Measurements from ENCODE around the gene CACNB1. TPM values are rescaled to one million over a fixed set of nuclear protein-coding genes. Genes with fewer than 3 reads are reported as not detected.

The CACNB1 gene
- total RNA-seq, 1 donor, result 5.8 TPM

GRCh38 chr17:39222866-39223834 is 25.7 kb upstream of the CACNB1 start:
- Histone ChIP-seq H3K9me3 (ENCODE audit: low read depth, low read length) (no peaks in the 10 kb centered on the region), H3K4me1 (ENCODE audit: insufficient read depth, low read length) (peaks cover 16% of the 10 kb centered on the region), H3K27me3 (ENCODE audit: insufficient read depth, low read length) (peaks cover 12% of the 10 kb centered on the region), H2AFZ (ENCODE audit: low read length) (no peak overlapping the region), H3K27ac (ENCODE audit: low read depth, low read length) (no peak overlapping the region), H3K4me2 (ENCODE audit: insufficient read depth, low read length) (no peak overlapping the region), H3K79me2 (ENCODE audit: insufficient read depth, low read length) (no peaks in the 10 kb centered on the region), H3K36me3 (ENCODE audit: insufficient read depth, low read length) (no peaks in the 10 kb centered on the region), H3K4me3 (ENCODE audit: insufficient read depth, low read length) (no peak overlapping the region), H4K20me1 (ENCODE audit: insufficient read depth, low read length) (peaks cover 4% of the 10 kb centered on the region)
- no peak for TF ChIP-seq CTCF (IDR thresholded peaks at IDR 0.05; ENCODE audit: extremely low read depth, low read depth, low read length)
- peak; percentile 93 for DNase-seq (ENCODE audit: insufficient read length, low spot score, missing footprints)

- Histone ChIP-seq H3K4me2 (ENCODE audit: insufficient read depth, low read length) (no peak overlapping the region), H3K36me3 (ENCODE audit: insufficient read depth, low read length) (no peaks in the 10 kb centered on the region), H3K4me3 (ENCODE audit: insufficient read depth, low read length) (no peak overlapping the region), H3K27ac (ENCODE audit: low read depth, low read length) (no peak overlapping the region), H4K20me1 (ENCODE audit: insufficient read depth, low read length) (peaks cover 4% of the 10 kb centered on the region), H3K4me1 (ENCODE audit: insufficient read depth, low read length) (peaks cover 16% of the 10 kb centered on the region), H2AFZ (ENCODE audit: low read length) (no peak overlapping the region), H3K79me2 (ENCODE audit: insufficient read depth, low read length) (no peaks in the 10 kb centered on the region), H3K27me3 (ENCODE audit: insufficient read depth, low read length) (peaks cover 12% of the 10 kb centered on the region), H3K9me3 (ENCODE audit: low read depth, low read length) (no peaks in the 10 kb centered on the region)
- no peak for TF ChIP-seq CTCF (IDR thresholded peaks at IDR 0.05; ENCODE audit: extremely low read depth, low read depth, low read length)
- DNase-seq (ENCODE audit: insufficient read length, low spot score, missing footprints), result no peak
Observed at GRCh38 chr17:39222151-39222550, 24.7 kb upstream of the CACNB1 start.

GRCh38 chr17:39221572-39221971 is 24.1 kb upstream of the CACNB1 start:
- Histone ChIP-seq H3K9me3 (ENCODE audit: low read depth, low read length) (no peaks in the 10 kb centered on the region), H3K27me3 (ENCODE audit: insufficient read depth, low read length) (peaks cover 12% of the 10 kb centered on the region), H3K4me1 (ENCODE audit: insufficient read depth, low read length) (peaks cover 16% of the 10 kb centered on the region), H3K79me2 (ENCODE audit: insufficient read depth, low read length) (no peaks in the 10 kb centered on the region), H3K4me2 (ENCODE audit: insufficient read depth, low read length) (no peak overlapping the region), H3K27ac (ENCODE audit: low read depth, low read length) (no peak overlapping the region), H3K36me3 (ENCODE audit: insufficient read depth, low read length) (no peaks in the 10 kb centered on the region), H4K20me1 (ENCODE audit: insufficient read depth, low read length) (peaks cover 4% of the 10 kb centered on the region), H2AFZ (ENCODE audit: low read length) (no peak overlapping the region), H3K4me3 (ENCODE audit: insufficient read depth, low read length) (no peak overlapping the region)
- DNase-seq (ENCODE audit: insufficient read length, low spot score, missing footprints), result no peak
- no peak for TF ChIP-seq CTCF (IDR thresholded peaks at IDR 0.05; ENCODE audit: extremely low read depth, low read depth, low read length)

GRCh38 chr17:39219647-39220154 is 22.2 kb upstream of the CACNB1 start:
- Histone ChIP-seq H3K4me1 (ENCODE audit: insufficient read depth, low read length) (peaks cover 11% of the 10 kb centered on the region), H3K9me3 (ENCODE audit: low read depth, low read length) (no peaks in the 10 kb centered on the region), H2AFZ (ENCODE audit: low read length) (no peak overlapping the region), H3K79me2 (ENCODE audit: insufficient read depth, low read length) (no peaks in the 10 kb centered on the region), H3K4me2 (ENCODE audit: insufficient read depth, low read length) (no peak overlapping the region), H4K20me1 (ENCODE audit: insufficient read depth, low read length) (peaks cover 4% of the 10 kb centered on the region), H3K36me3 (ENCODE audit: insufficient read depth, low read length) (no peaks in the 10 kb centered on the region), H3K27ac (ENCODE audit: low read depth, low read length) (no peak overlapping the region), H3K4me3 (ENCODE audit: insufficient read depth, low read length) (no peak overlapping the region), H3K27me3 (ENCODE audit: insufficient read depth, low read length) (no peaks in the 10 kb centered on the region)
- no peak for TF ChIP-seq CTCF (IDR thresholded peaks at IDR 0.05; ENCODE audit: extremely low read depth, low read depth, low read length)
- DNase-seq (ENCODE audit: insufficient read length, low spot score, missing footprints), result no peak

Data from osteoblast (primary cell).